Endothelial cell of umbilical vein (primary cell): Measurements from ENCODE around the gene MAML1. TPM values are rescaled to one million over a fixed set of nuclear protein-coding genes. Genes with fewer than 3 reads are reported as not detected.

Source experiments
- BruUV-seq: library from RNA; stranded (reverse); fragments of 400-500 nt; replicated peaks from 2 replicates; lab custom pipeline; 2021; lab: Mats Ljungman, UMichigan
- CTCF ChIA-PET: fragments of 300-600, 350-600 bp; sonication (Branson Sonifier 250); formaldehyde crosslinking; loops from one replicate; lab custom pipeline; 2021; ENCODE audit warnings: antibody characterized with exemption, inconsistent platforms; lab: Charles Lee
- POLR2A ChIA-PET: fragments of 300-600, 350-600 bp; sonication (Branson Sonifier 250); formaldehyde crosslinking; loops from one replicate; lab custom pipeline; 2021; ENCODE audit warnings: antibody characterized with exemption, inconsistent platforms; lab: Charles Lee
- DNase-seq: peaks from one replicate; pipeline ENCODE4 v3.0.0-alpha.2; 2011; ENCODE audit warnings: low read depth, low spot score
- FAIRE-seq: peaks from 2 replicates; lab custom pipeline; 2011; peaks lifted over from hg19 to GRCh38; lab: Jason Lieb, UNC
- H2AFZ ChIP-seq: 2 replicates; pipeline ENCODE4 v1.6.0; 2012; ENCODE audit warnings: low read depth, low read length, control low read depth, inconsistent platforms
- H3K27ac ChIP-seq: 2 replicates; pipeline ENCODE4 v1.5.1; 2011; ENCODE audit warnings: low read depth, mild to moderate bottlenecking, control low read depth, low read length, moderate library complexity; ENCODE audit not compliant: insufficient read depth
- H3K27me3 ChIP-seq, 2 experiments: 2 replicates each; pipeline versions ENCODE4 v1.6.0 to v1.6.1; 2011; ENCODE audit warnings: low read length in 2 of 2, mixed read lengths in 1 of 2; ENCODE audit not compliant: control insufficient read depth in 2 of 2, insufficient read depth in 2 of 2
- H3K36me3 ChIP-seq, 2 experiments: 2 replicates in 1 of 2; 3 replicates in 1 of 2; pipeline ENCODE4 v1.5.1; 2011; ENCODE audit warnings: low read length in 2 of 2, mild to moderate bottlenecking in 1 of 2, moderate library complexity in 1 of 2; ENCODE audit not compliant: control insufficient read depth in 2 of 2, insufficient read depth in 2 of 2; ENCODE audit errors: extremely low read depth in 1 of 2
- H3K4me1 ChIP-seq: 3 replicates; pipeline ENCODE4 v1.5.1; 2011; ENCODE audit warnings: mild to moderate bottlenecking, low read length; ENCODE audit not compliant: control insufficient read depth, insufficient read depth; ENCODE audit errors: extremely low read depth
- H3K4me2 ChIP-seq: 2 replicates; pipeline ENCODE4 v1.6.1; 2011; ENCODE audit warnings: low read length, control low read depth, mixed read lengths; ENCODE audit not compliant: insufficient read depth
- H3K4me3 ChIP-seq, 3 experiments: fragments of 200-600 bp in 1 of 3; sonication (generic), shearing (Covaris generic) in 1 of 3; replicated peaks in 1 of 3; 2 replicates each; pipeline ENCODE4 v1.5.1; 2011 to 2016; ENCODE audit warnings: control low read depth in 3 of 3, low read length in 3 of 3, mild to moderate bottlenecking in 2 of 3, inconsistent platforms in 1 of 3, low read depth in 1 of 3, moderate library complexity in 1 of 3; ENCODE audit not compliant: insufficient read depth in 1 of 3
- H3K79me2 ChIP-seq: 2 replicates; pipeline ENCODE4 v1.6.0; 2012; ENCODE audit warnings: low read length, inconsistent platforms; ENCODE audit not compliant: control insufficient read depth, insufficient read depth
- H3K9ac ChIP-seq: replicated peaks from 2 replicates; pipeline ENCODE3; 2011; ENCODE audit warnings: low read length, control low read depth; ENCODE audit not compliant: insufficient read depth; ENCODE audit errors: extremely low read depth
- H3K9me1 ChIP-seq: replicated peaks from 3 replicates; pipeline ENCODE4 v1.6.0; 2011; ENCODE audit warnings: mild to moderate bottlenecking, low read length; ENCODE audit not compliant: control insufficient read depth, insufficient read depth; ENCODE audit errors: extremely low read depth
- H3K9me3 ChIP-seq: replicated peaks from 2 replicates; pipeline ENCODE4 v1.5.1; 2012; ENCODE audit warnings: low read length, inconsistent platforms; ENCODE audit not compliant: control insufficient read depth, insufficient read depth
- H4K20me1 ChIP-seq: replicated peaks from 2 replicates; pipeline ENCODE3; 2011; ENCODE audit warnings: mild to moderate bottlenecking, low read length; ENCODE audit not compliant: control insufficient read depth, insufficient read depth; ENCODE audit errors: extremely low read depth
- EZH2 ChIP-seq: IDR thresholded peaks from 2 replicates; pipeline ENCODE4 v1.6.1; 2012; ENCODE audit warnings: borderline replicate concordance, low read depth, mild to moderate bottlenecking, moderate library complexity, low read length, inconsistent platforms; ENCODE audit not compliant: severe bottlenecking
- FOS ChIP-seq: IDR thresholded peaks from 2 replicates; pipeline ENCODE4 v1.6.1; 2011; ENCODE audit warnings: mild to moderate bottlenecking, low read length, moderate library complexity, borderline replicate concordance; ENCODE audit not compliant: insufficient read depth
- GATA2 ChIP-seq: IDR thresholded peaks from 2 replicates; pipeline ENCODE4 v1.7.0; 2011; ENCODE audit warnings: low read depth, mild to moderate bottlenecking, moderate library complexity, mixed read lengths, low read length; ENCODE audit not compliant: insufficient read length, insufficient read depth
- JUN ChIP-seq: IDR thresholded peaks from 2 replicates; pipeline ENCODE4 v1.6.1; 2011; ENCODE audit warnings: borderline replicate concordance, low read depth; ENCODE audit not compliant: insufficient read length, insufficient read depth
- MYC ChIP-seq: IDR thresholded peaks from one replicate; pipeline ENCODE4 v1.6.1; 2011; ENCODE audit warnings: mild to moderate bottlenecking, low read depth, low read length
- POLR2A ChIP-seq: IDR thresholded peaks from 2 replicates; pipeline ENCODE4 v1.6.1; 2012; ENCODE audit warnings: low read depth, mild to moderate bottlenecking, control low read depth, low read length
- POLR2AphosphoS5 ChIP-seq: IDR thresholded peaks from 2 replicates; pipeline ENCODE4 v1.6.1; 2012; ENCODE audit warnings: low read depth, mild to moderate bottlenecking, control low read depth, low read length, moderate library complexity; ENCODE audit not compliant: insufficient read depth
- dilution Hi-C: fragments of 300-500 bp; cut with MboI; formaldehyde crosslinking; loops from one replicate; pipeline ENCODE4 v1.15.0; 2019; ENCODE audit warnings: low sequenced_read_pairs; ENCODE audit not compliant: extremely low pct_ligation_motif_present
- intact Hi-C: fragments of 100-400 bp; cut with micrococcal nuclease; formaldehyde crosslinking; loops from one replicate; pipeline ENCODE4 v1.10.0; 2022
- polyA plus RNA-seq, 4 experiments: library from polyadenylated mRNA; depleted of rRNA in 3 of 4; stranded (reverse) in 3 of 4; unstranded in 1 of 4; fragments of >200 nt; gene quantifications; 2 replicates each; pipeline versions ENCODE4 v1.2.1 to v1.2.3, GENCODE V29; 2011 to 2012; ENCODE audit warnings: missing spikeins in 1 of 4
- total RNA-seq: library from RNA; stranded (reverse); gene quantifications from 2 replicates; pipeline ENCODE4 v1.2.3, GENCODE V29; 2021
- TF ChIP-seq, protein P1 (sequence below), 2 donors: IDR thresholded peaks; 1 replicate in 1 of 2; 2 replicates in 1 of 2; pipeline ENCODE4 v1.5.1; 2011; ENCODE audit warnings: low read length in 2 of 2, mild to moderate bottlenecking in 2 of 2, moderate library complexity in 2 of 2, control low read depth in 1 of 2, inconsistent platforms in 1 of 2, low read depth in 1 of 2; ENCODE audit not compliant: insufficient read depth in 1 of 2; ENCODE audit errors: extremely low read depth in 1 of 2
- TF ChIP-seq, protein P2 (sequence below): IDR thresholded peaks from 2 replicates; pipeline ENCODE4 v1.6.1; 2011; ENCODE audit not compliant: insufficient read depth, insufficient read length

Gene MAML1
- total and polyA plus RNA-seq, 2 donors (not counting 3 experiments of a cell fraction or from before 2014, with no cell fraction given), result 12.4 to 29.0 TPM

DNA sequence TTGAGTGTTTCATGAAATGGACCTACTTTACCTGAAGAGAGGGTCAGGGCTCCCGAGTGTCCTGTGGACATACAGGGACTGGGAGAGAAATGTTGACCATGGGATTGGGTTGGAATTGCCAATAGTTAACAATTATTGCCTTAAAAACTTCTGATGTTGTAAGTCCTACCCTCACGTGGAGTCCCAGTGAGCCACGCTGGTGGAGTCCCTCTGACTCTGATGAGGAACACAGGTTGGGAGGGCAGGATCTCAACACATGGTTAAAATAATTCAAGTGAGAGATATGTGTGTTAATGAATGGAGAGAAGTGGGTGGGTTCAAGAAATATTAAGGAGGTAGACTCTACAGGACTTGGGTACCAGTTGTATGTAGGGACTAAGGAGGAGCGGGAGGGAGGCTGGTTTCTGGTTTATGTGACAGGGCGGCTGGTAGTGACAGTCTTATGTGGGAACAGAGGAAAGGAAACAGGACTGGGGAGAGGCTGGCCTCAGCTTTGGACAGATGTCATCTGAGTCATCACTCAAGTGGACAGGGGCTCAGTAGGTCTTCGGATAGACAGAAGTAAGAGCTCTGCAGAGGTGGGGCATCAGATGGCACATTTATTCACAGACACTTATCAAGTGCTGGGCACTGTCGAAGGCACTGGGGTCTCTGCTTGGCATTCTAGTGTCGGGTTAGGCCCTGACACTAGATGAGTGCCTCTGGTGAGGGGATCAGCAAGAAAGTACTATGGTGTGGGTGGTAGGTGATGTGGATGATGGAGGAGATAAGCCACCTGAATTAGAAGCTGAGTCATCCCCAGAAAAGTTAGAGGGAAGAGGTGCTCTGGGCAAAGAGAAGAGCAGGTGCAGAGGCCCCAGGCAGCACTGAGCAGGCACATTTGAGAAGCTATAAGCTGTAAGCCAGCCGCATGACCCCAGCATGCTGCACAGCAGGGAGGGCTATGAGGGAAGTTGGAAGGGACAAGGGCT, 27.2 kb downstream of the MAML1 start:
- ChIA-PET POLR2A (no interaction called here), CTCF (interaction anchor here (7.1 kb wide), 1 partner anchor 35 kb away, joined by 103 read pairs; the partner anchor contains the start of gene LTC4S)
- Histone ChIP-seq H3K9me1 (no peaks in the 10 kb centered on the region), H2AFZ (no peak overlapping the region), H4K20me1 (peaks cover 2% of the 10 kb centered on the region), H3K9me3 (no peaks in the 10 kb centered on the region), H3K4me3 (no peak overlapping the region), H3K79me2 (peaks cover 52% of the 10 kb centered on the region), H3K4me2 (no peak overlapping the region), H3K27me3 (no peaks in the 10 kb centered on the region), H3K27ac (no peak overlapping the region), H3K36me3 (no peaks in the 10 kb centered on the region), H3K9ac (no peak overlapping the region), H3K4me1 (peaks cover 29% of the 10 kb centered on the region)
- FAIRE-seq (no peak), DNase-seq (no peak)
- no peak for TF ChIP-seq POLR2AphosphoS5
- TF ChIP-seq, protein P1, sequence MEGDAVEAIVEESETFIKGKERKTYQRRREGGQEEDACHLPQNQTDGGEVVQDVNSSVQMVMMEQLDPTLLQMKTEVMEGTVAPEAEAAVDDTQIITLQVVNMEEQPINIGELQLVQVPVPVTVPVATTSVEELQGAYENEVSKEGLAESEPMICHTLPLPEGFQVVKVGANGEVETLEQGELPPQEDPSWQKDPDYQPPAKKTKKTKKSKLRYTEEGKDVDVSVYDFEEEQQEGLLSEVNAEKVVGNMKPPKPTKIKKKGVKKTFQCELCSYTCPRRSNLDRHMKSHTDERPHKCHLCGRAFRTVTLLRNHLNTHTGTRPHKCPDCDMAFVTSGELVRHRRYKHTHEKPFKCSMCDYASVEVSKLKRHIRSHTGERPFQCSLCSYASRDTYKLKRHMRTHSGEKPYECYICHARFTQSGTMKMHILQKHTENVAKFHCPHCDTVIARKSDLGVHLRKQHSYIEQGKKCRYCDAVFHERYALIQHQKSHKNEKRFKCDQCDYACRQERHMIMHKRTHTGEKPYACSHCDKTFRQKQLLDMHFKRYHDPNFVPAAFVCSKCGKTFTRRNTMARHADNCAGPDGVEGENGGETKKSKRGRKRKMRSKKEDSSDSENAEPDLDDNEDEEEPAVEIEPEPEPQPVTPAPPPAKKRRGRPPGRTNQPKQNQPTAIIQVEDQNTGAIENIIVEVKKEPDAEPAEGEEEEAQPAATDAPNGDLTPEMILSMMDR (IDR thresholded peaks at IDR 0.05; ENCODE audit: extremely low read depth in 1 of 2, insufficient read depth in 1 of 2, low read depth in 1 of 2, low read length in 2 of 2), result no peak
- no peak for TF ChIP-seq MYC
- no peak for TF ChIP-seq POLR2A
- no peak for TF ChIP-seq GATA2
- TF ChIP-seq JUN, result no peak
- TF ChIP-seq, protein P2, sequence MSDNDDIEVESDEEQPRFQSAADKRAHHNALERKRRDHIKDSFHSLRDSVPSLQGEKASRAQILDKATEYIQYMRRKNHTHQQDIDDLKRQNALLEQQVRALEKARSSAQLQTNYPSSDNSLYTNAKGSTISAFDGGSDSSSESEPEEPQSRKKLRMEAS, result no peak
- TF ChIP-seq FOS, result no peak
- no peak for TF ChIP-seq EZH2
- BruUV-seq, result no TSS peak
- intact Hi-C loops, result no loop called here
- dilution Hi-C loops, result no loop called here
